Adrenal gland (tissue), 5 donors: ENCODE data around the gene TMC2.

ENCODE experiments used
- POLR2A ChIP-seq, 2 donors: fragments of 450-650 bp; IDR thresholded peaks; one replicate each; pipeline ENCODE4 v1.6.1; 2017; ENCODE audit warnings: antibody characterized with exemption in 2 of 2, mild to moderate bottlenecking in 2 of 2, moderate library complexity in 1 of 2
- TF ChIP-seq, protein P1 (sequence below), 6 experiments: fragments of 450-650 bp in 4 of 6; fragments of 200-600 bp in 2 of 6; sonication (generic) in 1 of 6; IDR thresholded peaks; 1 replicate in 5 of 6; 2 replicates in 1 of 6; pipeline versions ENCODE4 v1.5.1 to v1.8.0; 2016 to 2021; ENCODE audit warnings: antibody characterized with exemption in 6 of 6, mild to moderate bottlenecking in 2 of 6, moderate library complexity in 1 of 6
- donor health status: DM: no; HTN: no; CAD: no.

GRCh38 chr20:2541940-2542339 is 5.6 kb downstream of the TMC2 start:
- TF ChIP-seq, protein P1, sequence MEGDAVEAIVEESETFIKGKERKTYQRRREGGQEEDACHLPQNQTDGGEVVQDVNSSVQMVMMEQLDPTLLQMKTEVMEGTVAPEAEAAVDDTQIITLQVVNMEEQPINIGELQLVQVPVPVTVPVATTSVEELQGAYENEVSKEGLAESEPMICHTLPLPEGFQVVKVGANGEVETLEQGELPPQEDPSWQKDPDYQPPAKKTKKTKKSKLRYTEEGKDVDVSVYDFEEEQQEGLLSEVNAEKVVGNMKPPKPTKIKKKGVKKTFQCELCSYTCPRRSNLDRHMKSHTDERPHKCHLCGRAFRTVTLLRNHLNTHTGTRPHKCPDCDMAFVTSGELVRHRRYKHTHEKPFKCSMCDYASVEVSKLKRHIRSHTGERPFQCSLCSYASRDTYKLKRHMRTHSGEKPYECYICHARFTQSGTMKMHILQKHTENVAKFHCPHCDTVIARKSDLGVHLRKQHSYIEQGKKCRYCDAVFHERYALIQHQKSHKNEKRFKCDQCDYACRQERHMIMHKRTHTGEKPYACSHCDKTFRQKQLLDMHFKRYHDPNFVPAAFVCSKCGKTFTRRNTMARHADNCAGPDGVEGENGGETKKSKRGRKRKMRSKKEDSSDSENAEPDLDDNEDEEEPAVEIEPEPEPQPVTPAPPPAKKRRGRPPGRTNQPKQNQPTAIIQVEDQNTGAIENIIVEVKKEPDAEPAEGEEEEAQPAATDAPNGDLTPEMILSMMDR (IDR thresholded peaks at IDR 0.05) = no peak
- no peak for TF ChIP-seq POLR2A (IDR thresholded peaks at IDR 0.05)
